ENCODE measurements around the gene GABRR3.

Gene GABRR3

GRCh38 chr3:97952280-97952679, 82.8 kb downstream of the GABRR3 start:
- ChIA-PET CTCF (interaction anchor here (1.3 to 1.4 kb wide), 5 partner anchors 12 to 71 kb away, joined by 3 to 6 read pairs (median 4); no protein-coding TSS in a partner anchor), POLR2A (no interaction called here)
- TF ChIP-seq CTCF (IDR thresholded peaks at IDR 0.05; ENCODE audit: control extremely low read depth, extremely low read depth, low read depth, missing control alignments) = no peak
- no peak for DNase-seq (ENCODE audit: extremely low spot score)

GRCh38 chr3:97950360-97950759, 84.8 kb downstream of the GABRR3 start:
- ChIA-PET CTCF (interaction anchor here (1.1 to 2.0 kb wide), 5 partner anchors 14 to 73 kb away, joined by 3 to 7 read pairs (median 3); no protein-coding TSS in a partner anchor), POLR2A (no interaction called here)
- DNase-seq (ENCODE audit: extremely low spot score) = no peak
- no peak for TF ChIP-seq CTCF (IDR thresholded peaks at IDR 0.05; ENCODE audit: control extremely low read depth, extremely low read depth, low read depth, missing control alignments)

- POLR2A ChIA-PET = no interaction called here
Observed at GRCh38 chr3:97949743-97950142, 85.4 kb downstream of the GABRR3 start.

GRCh38 chr3:97949110-97949485, 86.0 kb downstream of the GABRR3 start:
- TF ChIP-seq CTCF (IDR thresholded peaks at IDR 0.05; ENCODE audit: control extremely low read depth, extremely low read depth, low read depth, missing control alignments) = no peak
- ChIA-PET POLR2A (no interaction called here), CTCF (interaction anchor here (1.1 kb wide), 1 partner anchor 132 kb away, joined by 3 read pairs; no protein-coding TSS in a partner anchor)
- DNase-seq (ENCODE audit: extremely low spot score) = no peak

More at GRCh38 chr3:97949743-97950142, 85.4 kb downstream of the GABRR3 start:
- CTCF ChIA-PET = interaction anchor here (1.1 to 2.0 kb wide), 3 partner anchors 14 to 133 kb away, joined by 3 to 7 read pairs (median 6); no protein-coding TSS in a partner anchor
- DNase-seq (ENCODE audit: extremely low spot score) = no peak
- no peak for TF ChIP-seq CTCF (IDR thresholded peaks at IDR 0.05; ENCODE audit: control extremely low read depth, extremely low read depth, low read depth, missing control alignments)

- no peak for DNase-seq (ENCODE audit: extremely low spot score)
- CTCF ChIA-PET = interaction anchor here (0.6 to 1.7 kb wide), 4 partner anchors 16 to 91 kb away, joined by 3 to 4 read pairs (median 3); no protein-coding TSS in a partner anchor
- no peak for TF ChIP-seq CTCF (IDR thresholded peaks at IDR 0.05; ENCODE audit: control extremely low read depth, extremely low read depth, low read depth, missing control alignments)
- POLR2A ChIA-PET = no interaction called here
Observed at GRCh38 chr3:97948351-97949109, 86.6 kb downstream of the GABRR3 start.

- POLR2A ChIA-PET = no interaction called here
- DNase-seq (ENCODE audit: extremely low spot score) = no peak
- CTCF ChIA-PET = interaction anchor here (0.9 to 1.0 kb wide), 2 partner anchors 9 to 12 kb away, joined by 3 read pairs; no protein-coding TSS in a partner anchor
- TF ChIP-seq CTCF (IDR thresholded peaks at IDR 0.05; ENCODE audit: control extremely low read depth, extremely low read depth, low read depth, missing control alignments) = no peak
Observed at GRCh38 chr3:97942801-97943546, 92.1 kb downstream of the GABRR3 start.

Measured in GM10248 (cell line).